Mesenchymal stem cell (in vitro differentiated cells and primary cell): ENCODE results near the gene DGKE.

ENCODE experiments used
- DNase-seq: peaks from one replicate; pipeline ENCODE4 v3.0.0-alpha.2; 2013
- H2AFZ ChIP-seq: one replicate; pipeline ENCODE4 v1.6.1; 2013; ENCODE audit warnings: low read depth, mild to moderate bottlenecking, control low read depth, inconsistent platforms, low read length, moderate library complexity
- H2AK5ac ChIP-seq: 2 replicates; pipeline ENCODE4 v1.6.1; 2013; ENCODE audit warnings: low read length, moderate library complexity, mild to moderate bottlenecking, inconsistent platforms; ENCODE audit not compliant: severe bottlenecking
- H2BK120ac ChIP-seq: one replicate; pipeline ENCODE4 v1.6.1; 2013; ENCODE audit warnings: low read depth, mild to moderate bottlenecking, inconsistent platforms, low read length, moderate library complexity
- H2BK12ac ChIP-seq, 2 experiments: one replicate each; pipeline ENCODE4 v1.6.1; 2013; ENCODE audit warnings: inconsistent platforms in 2 of 2, low read length in 2 of 2, mild to moderate bottlenecking in 2 of 2, moderate library complexity in 2 of 2, control low read depth in 1 of 2
- H2BK15ac ChIP-seq: one replicate; pipeline ENCODE4 v1.6.1; 2013; ENCODE audit warnings: mild to moderate bottlenecking, low read depth, inconsistent platforms; ENCODE audit not compliant: poor library complexity, severe bottlenecking
- H2BK5ac ChIP-seq: 2 replicates; pipeline ENCODE4 v1.6.1; 2013; ENCODE audit warnings: low read depth, mild to moderate bottlenecking, low read length, control low read depth, inconsistent platforms; ENCODE audit not compliant: poor library complexity, severe bottlenecking
- H3K14ac ChIP-seq, 2 experiments: one replicate each; pipeline ENCODE4 v1.6.1; 2013; ENCODE audit warnings: inconsistent platforms in 2 of 2, low read length in 2 of 2, control low read depth in 1 of 2, mild to moderate bottlenecking in 1 of 2, moderate library complexity in 1 of 2
- H3K18ac ChIP-seq, 2 experiments: one replicate each; pipeline ENCODE4 v1.6.1; 2013; ENCODE audit warnings: inconsistent platforms in 2 of 2, low read length in 2 of 2, control low read depth in 1 of 2, low read depth in 1 of 2, mild to moderate bottlenecking in 1 of 2
- H3K23ac ChIP-seq, 2 experiments: one replicate each; pipeline ENCODE4 v1.6.1; 2013; ENCODE audit warnings: inconsistent platforms in 2 of 2, low read length in 2 of 2, mild to moderate bottlenecking in 2 of 2, moderate library complexity in 2 of 2, control low read depth in 1 of 2
- H3K27ac ChIP-seq: 2 replicates; pipeline ENCODE4 v1.5.1; 2013; ENCODE audit warnings: mild to moderate bottlenecking, moderate library complexity, low read length, control low read depth, inconsistent platforms; ENCODE audit not compliant: poor library complexity, severe bottlenecking
- H3K27me3 ChIP-seq, 2 experiments: 2 replicates each; pipeline versions ENCODE4 v1.6.1 to v1.7.0; 2013; ENCODE audit warnings: low read length in 2 of 2, mild to moderate bottlenecking in 2 of 2, moderate library complexity in 2 of 2, control low read depth in 1 of 2, inconsistent platforms in 1 of 2; ENCODE audit not compliant: control insufficient read depth in 1 of 2, insufficient read depth in 1 of 2
- H3K36me3 ChIP-seq, 2 experiments: 2 replicates each; pipeline versions ENCODE4 v1.6.1 to v1.7.0; 2013; ENCODE audit warnings: low read length in 2 of 2, control low read depth in 1 of 2, inconsistent platforms in 1 of 2, low read depth in 1 of 2, mild to moderate bottlenecking in 1 of 2; ENCODE audit not compliant: insufficient read depth in 2 of 2, control insufficient read depth in 1 of 2
- H3K4ac ChIP-seq, 2 experiments: one replicate each; pipeline ENCODE4 v1.6.1; 2013; ENCODE audit warnings: inconsistent platforms in 2 of 2, low read length in 2 of 2, mild to moderate bottlenecking in 2 of 2, moderate library complexity in 2 of 2, control low read depth in 1 of 2, low read depth in 1 of 2
- H3K4me1 ChIP-seq: 2 replicates; pipeline ENCODE4 v1.6.1; 2013; ENCODE audit warnings: low read depth, low read length, control low read depth; ENCODE audit not compliant: control insufficient read depth, insufficient read depth
- H3K4me2 ChIP-seq: 2 replicates; pipeline ENCODE4 v1.6.1; 2013; ENCODE audit warnings: low read length, mild to moderate bottlenecking, inconsistent platforms; ENCODE audit not compliant: poor library complexity, severe bottlenecking
- H3K4me3 ChIP-seq, 2 experiments: 2 replicates each; pipeline versions ENCODE4 v1.5.1 to v1.7.0; 2013; ENCODE audit warnings: low read length in 2 of 2, mild to moderate bottlenecking in 2 of 2, control low read depth in 1 of 2, low read depth in 1 of 2; ENCODE audit not compliant: insufficient read depth in 1 of 2
- H3K79me1 ChIP-seq: replicated peaks from 2 replicates; pipeline ENCODE4 v1.6.1; 2013; ENCODE audit warnings: mild to moderate bottlenecking, control low read depth, low read length, inconsistent platforms; ENCODE audit not compliant: poor library complexity, severe bottlenecking
- H3K9ac ChIP-seq: 2 replicates; pipeline ENCODE4 v1.7.0; 2013; ENCODE audit warnings: mild to moderate bottlenecking, low read length, moderate library complexity
- H3K9me3 ChIP-seq: 2 replicates; pipeline ENCODE4 v1.7.0; 2013; ENCODE audit warnings: mild to moderate bottlenecking, low read length; ENCODE audit not compliant: control insufficient read depth
- H4K8ac ChIP-seq: one replicate; pipeline ENCODE4 v1.6.1; 2013; ENCODE audit warnings: inconsistent platforms, mild to moderate bottlenecking, low read length, moderate library complexity
- H4K91ac ChIP-seq: one replicate; pipeline ENCODE4 v1.6.1; 2013; ENCODE audit warnings: mild to moderate bottlenecking, low read length, inconsistent platforms
- WGBS: methylation state at CpG from one replicate; pipeline ENCODE4 v1.1.7; 2013; ENCODE audit warnings: mixed read lengths; 5-methylcytosine and 5-hydroxymethylcytosine counted together

Gene DGKE

GRCh38 chr17:56876766-56877179, 42.8 kb downstream of the DGKE start:
- Histone ChIP-seq H3K79me1 (no peaks in the 10 kb centered on the region), H2BK15ac (no peak overlapping the region), H2BK120ac (no peak overlapping the region), H3K23ac (no peak overlapping the region), H3K4me3 (no peak overlapping the region), H4K91ac (no peak overlapping the region), H3K18ac (no peak overlapping the region), H4K8ac (no peak overlapping the region), H3K4ac (no peak overlapping the region), H3K36me3 (no peaks in the 10 kb centered on the region), H3K27ac (no peak overlapping the region), H2AFZ (no peak overlapping the region), H2BK12ac (no peak overlapping the region), H3K9ac (no peak overlapping the region), H3K14ac (no peak overlapping the region), H3K4me2 (no peak overlapping the region), H3K4me1 (no peaks in the 10 kb centered on the region), H2BK5ac (no peak overlapping the region), H3K27me3 (peaks cover 0 to 8% of the 10 kb centered on the region in 2 experiments), H3K9me3 (no peaks in the 10 kb centered on the region), H2AK5ac (no peak overlapping the region)
- 93% methylated on average over 6 of the region's 7 CpGs for WGBS
- no peak for DNase-seq

DNA sequence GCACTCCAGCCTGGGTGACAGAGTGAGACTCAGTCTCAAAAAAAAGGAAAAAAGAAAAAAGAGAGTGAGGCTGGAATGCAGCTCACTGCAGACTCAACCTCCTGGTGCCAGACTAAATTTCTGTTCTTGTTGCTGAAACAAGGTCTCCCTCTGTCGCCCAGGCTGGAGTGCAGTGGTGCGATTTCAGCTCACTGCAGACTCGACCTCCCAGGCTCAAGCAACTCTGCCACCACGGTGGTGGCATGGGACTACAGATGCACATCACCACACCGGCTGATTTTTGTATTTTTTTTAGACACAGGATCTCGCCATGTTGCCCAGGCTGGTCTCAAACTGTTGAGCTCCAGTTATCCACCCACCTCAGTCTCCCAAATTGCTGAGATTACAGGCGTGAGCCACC, 45.3 kb downstream of the DGKE start:
- Histone ChIP-seq H4K91ac (no peak overlapping the region), H3K9me3 (no peaks in the 10 kb centered on the region), H3K4ac (no peak overlapping the region), H3K4me1 (no peaks in the 10 kb centered on the region), H4K8ac (no peak overlapping the region), H3K27me3 (peaks cover 0 to 8% of the 10 kb centered on the region in 2 experiments), H3K14ac (no peak overlapping the region), H3K4me3 (no peak overlapping the region), H2BK120ac (no peak overlapping the region), H2BK12ac (no peak overlapping the region), H2AFZ (no peak overlapping the region), H3K79me1 (no peaks in the 10 kb centered on the region), H2BK5ac (no peak overlapping the region), H2AK5ac (no peak overlapping the region), H2BK15ac (no peak overlapping the region), H3K27ac (no peak overlapping the region), H3K9ac (no peak overlapping the region), H3K36me3 (no peaks in the 10 kb centered on the region), H3K18ac (no peak overlapping the region), H3K23ac (no peak overlapping the region), H3K4me2 (no peak overlapping the region)
- DNase-seq, result no peak
- WGBS, result 87% methylated on average over 7 of the region's 7 CpGs

DNA sequence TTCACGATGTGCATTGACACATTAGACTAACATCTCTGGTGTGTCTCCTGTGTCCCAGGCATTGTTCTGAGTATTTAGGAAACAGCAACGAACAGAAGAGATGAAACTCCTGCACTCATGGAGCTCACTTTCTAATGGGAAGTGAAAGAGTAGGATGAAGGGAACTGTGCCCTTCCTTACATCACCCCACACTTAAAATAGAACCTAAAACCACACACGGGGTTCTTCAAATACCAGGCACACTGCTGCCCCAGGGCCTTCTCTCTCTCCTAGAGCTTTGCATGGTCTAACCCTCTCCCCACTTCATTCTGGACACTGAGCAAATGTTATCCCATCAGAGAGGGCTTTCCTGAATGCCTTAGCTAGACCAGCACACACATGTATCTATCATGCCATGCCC, 46.2 kb downstream of the DGKE start:
- no peak overlapping the region for H3K14ac ChIP-seq
- peaks cover 0 to 8% of the 10 kb centered on the region in 2 experiments for H3K27me3 ChIP-seq
- peaks cover 1% of the 10 kb centered on the region for H3K4me1 ChIP-seq
- no peak overlapping the region for H3K27ac ChIP-seq
- no peak for DNase-seq
- WGBS, result 79% methylated on average over 3 of the region's 3 CpGs
- H3K4ac ChIP-seq, result no peak overlapping the region
- H3K36me3 ChIP-seq, result peaks cover 0 to 3% of the 10 kb centered on the region in 2 experiments
- no peak overlapping the region for H3K4me3 ChIP-seq
- no peak overlapping the region for H2BK5ac ChIP-seq
- H4K8ac ChIP-seq, result no peak overlapping the region
- no peak overlapping the region for H3K18ac ChIP-seq
- H2AK5ac ChIP-seq, result no peak overlapping the region
- H3K9me3 ChIP-seq, result no peaks in the 10 kb centered on the region
- no peak overlapping the region for H2AFZ ChIP-seq
- H2BK120ac ChIP-seq, result no peak overlapping the region
- H3K79me1 ChIP-seq, result no peaks in the 10 kb centered on the region
- no peak overlapping the region for H4K91ac ChIP-seq
- H3K23ac ChIP-seq, result no peak overlapping the region
- H3K9ac ChIP-seq, result no peak overlapping the region
- no peak overlapping the region for H3K4me2 ChIP-seq
- H2BK15ac ChIP-seq, result no peak overlapping the region
- no peak overlapping the region for H2BK12ac ChIP-seq

DNA sequence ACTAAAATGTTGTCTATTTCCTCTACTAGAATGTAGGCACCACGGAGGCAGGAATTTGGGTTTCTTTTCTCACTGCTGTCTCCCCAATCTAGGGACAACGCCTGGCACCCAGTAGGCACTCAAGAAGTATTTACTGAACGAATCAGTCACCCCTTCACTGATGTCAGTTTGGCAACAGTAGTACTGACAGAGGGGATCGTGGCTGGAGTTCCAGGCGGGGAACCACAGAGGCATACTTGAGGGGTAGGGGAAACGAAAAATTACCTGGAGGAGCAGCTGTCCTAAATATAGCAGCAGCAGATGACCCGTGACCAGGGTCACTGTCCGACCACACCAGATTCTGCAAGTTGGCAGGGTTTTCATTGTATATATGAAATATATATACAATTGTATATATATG, 46.6 kb downstream of the DGKE start:
- Histone ChIP-seq H2BK12ac (no peak overlapping the region), H3K27ac (no peak overlapping the region), H2BK120ac (no peak overlapping the region), H3K4ac (no peak overlapping the region), H3K23ac (no peak overlapping the region), H3K14ac (no peak overlapping the region), H3K36me3 (peaks cover 0 to 5% of the 10 kb centered on the region in 2 experiments), H2AK5ac (no peak overlapping the region), H3K4me3 (no peak overlapping the region), H3K18ac (no peak overlapping the region), H3K79me1 (no peaks in the 10 kb centered on the region), H3K27me3 (peaks cover 0 to 8% of the 10 kb centered on the region in 2 experiments), H2BK5ac (no peak overlapping the region), H3K9me3 (no peaks in the 10 kb centered on the region), H3K9ac (no peak overlapping the region), H3K4me1 (peaks cover 1% of the 10 kb centered on the region), H2BK15ac (no peak overlapping the region), H3K4me2 (no peak overlapping the region), H4K8ac (no peak overlapping the region), H4K91ac (no peak overlapping the region), H2AFZ (no peak overlapping the region)
- 93% methylated on average over 7 of the region's 8 CpGs for whole genome bisulfite sequencing
- DNase-seq, result no peak
